Activated T-cell treated with anti-CD3 and anti-CD28 coated beads for 1 hour (primary cell): ENCODE measurements around the gene TNIP3.

Source experiments
- DNase-seq: peaks from one replicate; pipeline ENCODE4 v3.0.0-alpha.2; 2020; ENCODE audit warnings: low read depth

Gene TNIP3

DNA sequence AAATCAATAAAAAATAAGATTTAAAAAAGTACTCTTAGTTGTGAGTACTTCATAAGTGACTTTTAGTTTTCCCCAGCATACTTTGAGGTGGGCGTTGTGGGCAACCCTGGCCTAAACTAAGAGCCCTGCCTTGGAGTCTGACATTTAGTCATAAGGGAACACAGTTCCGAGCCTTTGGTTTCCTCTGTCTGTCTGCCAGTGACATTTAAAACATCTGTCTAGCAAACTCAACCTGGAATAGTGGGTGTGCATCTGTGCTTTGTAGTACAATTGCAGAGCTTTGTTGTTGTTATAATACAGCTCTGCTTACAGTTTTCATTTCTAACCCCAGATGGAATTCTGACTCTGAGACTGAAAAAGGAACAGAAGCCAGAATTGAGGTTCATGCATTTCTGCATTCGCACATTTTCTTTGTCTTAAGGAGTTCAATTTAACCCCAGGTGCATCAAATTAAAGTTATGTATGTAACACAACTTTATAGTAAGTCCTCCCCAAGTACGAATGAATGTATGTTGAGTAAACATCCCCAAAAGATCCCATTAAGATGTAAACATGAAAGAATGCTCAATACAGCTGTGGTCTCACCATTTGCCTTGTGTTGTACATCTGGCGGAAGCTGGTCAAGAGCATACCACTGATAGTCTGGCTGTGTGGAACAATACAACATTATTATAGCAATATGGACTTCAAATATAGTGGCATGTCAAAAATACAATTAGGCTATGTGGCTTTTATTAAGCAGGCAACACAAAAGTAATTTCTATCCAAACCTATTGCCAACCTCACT is 25.9 kb downstream of the TNIP3 start:
- DNase-seq: no peak

DNA sequence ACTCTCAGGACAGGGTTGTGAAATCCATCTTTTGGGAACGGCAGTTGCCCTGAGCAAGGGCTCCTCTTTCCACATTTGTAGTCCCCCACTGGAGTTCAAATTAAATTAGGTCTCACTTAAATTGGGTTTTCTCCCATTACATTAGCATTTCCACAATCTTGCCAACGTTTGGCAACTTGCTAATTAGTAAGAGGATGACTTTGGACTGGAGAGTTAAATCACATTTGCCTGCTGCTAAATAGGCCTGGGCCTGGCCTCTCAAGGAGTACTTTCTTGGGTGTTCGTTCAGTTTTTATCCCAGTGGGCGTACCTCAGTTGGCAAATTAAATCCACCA is 33.8 kb downstream of the TNIP3 start:
- DNase-seq: no peak

DNA sequence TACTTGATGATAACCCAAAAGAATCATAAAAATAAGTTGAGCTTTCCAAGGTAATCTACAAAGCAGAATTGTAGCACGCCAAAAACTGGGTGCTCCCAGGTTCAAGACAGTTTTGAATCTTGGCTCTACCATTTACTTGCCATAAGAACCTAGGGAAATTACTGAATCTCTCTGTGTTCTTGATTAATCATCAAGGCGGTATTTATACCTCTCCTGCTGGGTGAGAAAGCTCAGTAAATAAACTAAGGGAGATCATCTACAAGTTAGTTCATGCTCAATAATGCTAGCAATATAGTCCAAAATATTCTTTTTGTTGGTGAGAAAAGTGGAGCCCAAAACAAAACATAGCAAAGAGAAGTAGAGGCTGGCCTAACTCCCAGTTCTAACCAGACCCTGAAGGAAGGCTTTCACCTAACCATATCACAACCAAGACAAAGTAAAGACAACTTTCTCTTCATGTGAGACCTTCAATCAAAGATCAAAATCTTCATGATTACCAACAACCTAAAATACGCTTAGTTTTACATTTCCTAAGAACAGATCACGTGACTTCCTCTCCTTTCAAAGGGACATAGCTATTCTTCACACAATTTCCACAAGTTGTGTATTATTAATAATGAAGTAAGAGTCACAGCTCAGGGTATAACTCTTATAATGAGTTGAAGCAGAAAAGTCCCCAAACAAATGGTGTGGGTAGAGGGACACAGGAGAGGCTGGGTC is 34.4 kb downstream of the TNIP3 start:
- DNase-seq: no peak

DNA sequence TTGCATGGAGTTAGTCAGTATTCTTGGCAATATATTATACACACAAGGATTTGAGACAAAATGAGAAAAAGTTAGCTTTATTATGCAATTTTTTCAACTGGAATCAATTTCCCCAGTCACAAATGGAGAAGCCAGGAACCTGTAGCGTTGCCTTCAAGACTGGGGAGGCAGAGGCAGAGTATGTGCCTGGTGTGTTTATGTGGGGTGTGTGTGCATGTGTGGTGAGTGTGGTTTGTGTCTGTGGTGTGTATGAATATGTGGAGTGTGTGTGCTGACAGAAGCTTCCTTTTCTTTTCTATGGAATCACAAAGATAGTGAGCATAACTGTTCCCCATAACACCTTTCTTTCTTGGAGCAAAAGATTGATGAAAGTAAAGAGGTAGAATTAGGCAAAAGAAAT is 37.0 kb downstream of the TNIP3 start:
- DNase-seq: no peak

DNA sequence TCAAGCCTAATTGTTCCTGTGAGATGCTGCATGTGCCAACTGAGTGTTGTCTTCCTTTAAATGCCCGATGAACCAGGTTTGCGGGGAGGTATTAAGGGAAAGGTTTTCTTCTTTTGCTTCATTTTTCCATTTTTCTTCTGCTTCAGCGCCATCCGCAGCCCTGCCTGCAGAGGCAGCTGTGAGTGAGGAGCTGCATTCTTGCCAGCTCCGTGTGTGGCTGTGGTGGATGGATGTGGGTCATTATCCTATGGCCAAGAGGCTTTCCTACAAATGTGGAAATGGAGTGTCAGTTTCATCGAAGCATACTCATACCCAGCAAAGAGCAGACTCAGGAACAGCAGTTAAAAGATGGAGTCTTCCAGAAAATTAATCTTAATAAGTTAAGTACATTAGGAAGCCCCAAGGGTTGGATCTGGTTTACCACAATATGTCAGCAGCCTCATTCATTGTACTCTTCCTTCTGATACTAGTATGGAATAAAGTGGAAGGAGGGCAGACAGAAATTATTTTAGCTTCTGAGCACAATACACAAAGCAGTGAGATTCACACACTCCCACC is 37.6 kb downstream of the TNIP3 start:
- no peak for DNase-seq

DNA sequence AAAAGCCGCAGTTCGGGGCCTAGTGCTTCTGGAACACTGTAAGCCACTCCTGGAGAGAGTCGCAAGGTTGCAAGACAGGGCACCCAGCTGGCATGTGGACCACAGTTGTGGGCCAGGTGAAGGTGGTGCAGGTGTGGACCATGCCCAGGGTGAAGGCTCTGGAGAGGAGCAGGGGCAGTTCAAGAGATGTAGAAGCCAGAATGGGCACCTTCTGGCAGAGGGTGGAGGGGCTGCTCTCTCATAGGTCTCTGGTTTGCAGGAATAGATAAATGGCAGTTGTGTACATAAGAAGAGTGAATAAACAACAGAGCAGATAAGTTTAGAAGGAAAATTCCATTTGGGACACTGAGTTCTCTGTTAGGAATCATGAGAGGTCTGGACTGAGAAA is 38.6 kb downstream of the TNIP3 start:
- DNase-seq: no peak

DNA sequence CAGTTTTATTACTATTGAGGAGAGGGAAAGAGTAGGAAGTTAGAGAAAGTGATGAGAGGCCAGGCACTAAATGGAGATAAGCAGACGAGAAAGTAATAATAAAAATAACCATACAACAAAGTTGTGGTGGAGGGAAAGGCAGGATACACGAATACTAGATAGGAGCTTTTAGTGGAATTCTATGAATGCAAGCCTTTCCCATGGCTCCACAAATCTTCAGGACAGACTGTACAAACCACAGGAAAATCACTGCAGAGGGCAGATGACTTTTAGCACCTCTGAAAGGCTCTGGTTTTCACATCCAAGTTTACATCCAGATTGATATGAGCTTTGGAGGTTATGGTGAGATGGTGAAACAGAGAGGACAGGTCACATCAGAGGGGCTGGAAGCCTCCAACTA is 41.5 kb downstream of the TNIP3 start:
- DNase-seq: no peak

DNA sequence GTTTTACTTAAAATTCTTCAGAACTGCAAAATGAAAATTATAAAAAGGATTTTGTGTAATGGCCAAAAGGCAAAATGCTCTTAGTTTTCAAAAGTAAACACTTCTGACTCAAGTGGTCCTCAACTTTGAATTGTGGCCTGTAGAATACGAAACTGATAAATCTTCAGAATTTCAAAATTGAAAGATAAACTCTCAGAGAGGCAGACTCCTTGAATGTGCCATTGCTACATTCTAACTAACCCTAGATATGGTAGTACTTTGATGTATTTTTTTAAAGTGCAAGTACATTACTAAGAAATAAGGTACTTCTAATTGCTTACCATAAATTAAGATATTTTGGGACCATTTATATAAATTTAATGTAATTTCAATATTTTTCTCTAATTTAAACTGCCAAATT is 44.4 kb downstream of the TNIP3 start:
- DNase-seq: no peak

DNA sequence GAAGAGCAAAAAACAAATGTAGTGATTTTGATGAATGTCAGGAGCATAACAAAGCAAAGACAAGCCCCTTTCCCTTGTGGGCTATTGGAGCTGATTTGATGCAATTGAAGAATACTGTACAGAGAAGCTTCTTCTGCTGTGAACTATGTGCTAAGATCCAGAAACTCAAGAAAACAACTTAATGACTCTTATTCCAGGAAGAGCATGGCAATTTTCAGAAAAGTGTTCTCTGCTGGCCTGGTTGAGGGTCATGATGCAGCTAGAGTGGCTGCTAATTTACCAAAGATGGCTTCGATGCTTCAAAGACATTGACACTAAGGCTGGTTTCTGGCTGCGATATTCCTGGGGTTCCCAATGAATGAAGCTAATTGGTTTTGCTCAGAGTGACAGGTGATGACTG is 45.8 kb downstream of the TNIP3 start:
- no peak for DNase-seq

DNA sequence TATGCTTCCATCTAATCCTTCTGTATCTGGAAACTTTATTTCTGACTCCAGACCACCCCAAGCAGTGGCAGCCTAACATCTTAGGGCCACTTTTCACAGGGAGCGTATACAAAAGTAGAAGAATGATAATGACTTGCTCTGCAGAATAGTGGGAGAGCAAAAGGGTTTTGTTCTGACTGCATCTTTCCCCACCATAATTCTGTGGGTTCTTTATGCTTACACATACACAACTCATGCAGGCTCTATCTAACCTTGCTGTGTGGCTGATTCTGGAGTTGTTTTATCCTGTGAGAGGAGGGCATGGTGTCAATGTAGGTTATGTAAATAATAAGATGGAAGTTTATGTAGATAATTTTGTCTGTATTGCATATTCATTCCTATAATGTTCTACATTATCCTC is 49.4 kb downstream of the TNIP3 start:
- no peak for DNase-seq

DNA sequence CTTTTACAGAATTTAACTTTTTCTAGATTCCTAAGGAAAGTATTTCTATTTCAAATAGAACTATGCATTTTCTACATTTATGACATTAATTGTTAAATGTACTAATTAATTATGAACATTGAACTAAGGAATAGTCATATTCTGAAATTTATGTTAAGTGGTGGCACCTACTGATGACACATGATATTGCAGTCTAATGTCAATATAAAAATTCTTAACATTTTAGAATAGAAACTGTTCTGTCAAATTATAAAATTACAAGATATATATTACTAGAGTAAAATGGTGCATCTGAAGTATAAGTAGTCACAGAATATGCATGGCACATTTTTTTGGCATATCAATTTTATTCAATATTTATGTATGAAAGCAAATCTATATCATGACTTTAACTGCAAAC is 51.6 kb downstream of the TNIP3 start:
- DNase-seq: no peak

DNA sequence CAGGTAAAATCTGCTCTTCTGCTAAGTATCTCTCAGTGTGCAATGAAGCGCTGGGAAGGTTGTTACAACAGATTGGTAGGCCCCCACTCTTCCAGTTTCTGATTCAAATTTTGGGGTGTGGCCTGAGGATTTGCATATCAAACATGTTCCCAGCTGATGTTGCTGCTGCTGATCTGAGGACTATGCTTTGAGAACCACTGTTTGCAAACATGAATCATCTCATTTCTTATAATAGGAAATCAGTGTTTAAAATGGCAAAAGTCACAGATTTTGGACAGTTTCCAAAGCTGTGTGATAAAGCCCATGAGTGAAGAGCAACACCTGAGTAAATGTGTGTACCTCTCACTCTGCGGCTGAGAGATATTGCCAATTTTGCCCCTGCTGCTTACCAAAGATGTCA is 55.6 kb downstream of the TNIP3 start:
- DNase-seq: no peak

DNA sequence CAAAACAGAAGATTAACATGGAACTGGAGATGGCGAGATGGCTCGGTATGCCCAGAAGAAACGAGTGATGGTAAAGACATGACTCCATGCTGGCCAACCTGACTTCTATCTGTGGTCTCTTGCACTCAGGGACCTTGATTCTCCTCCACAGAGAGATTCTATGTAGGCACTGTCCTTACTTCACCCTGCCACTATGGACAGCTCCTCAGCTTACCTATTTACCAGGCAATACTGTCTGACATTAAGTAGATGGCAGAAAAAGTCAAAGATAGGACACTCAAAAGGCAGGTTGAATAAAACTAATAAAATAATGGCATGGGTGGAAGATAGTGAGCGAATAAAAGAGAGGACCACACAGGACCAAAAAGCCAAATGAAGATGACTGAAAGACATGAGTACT is 56.6 kb downstream of the TNIP3 start:
- DNase-seq: no peak

DNA sequence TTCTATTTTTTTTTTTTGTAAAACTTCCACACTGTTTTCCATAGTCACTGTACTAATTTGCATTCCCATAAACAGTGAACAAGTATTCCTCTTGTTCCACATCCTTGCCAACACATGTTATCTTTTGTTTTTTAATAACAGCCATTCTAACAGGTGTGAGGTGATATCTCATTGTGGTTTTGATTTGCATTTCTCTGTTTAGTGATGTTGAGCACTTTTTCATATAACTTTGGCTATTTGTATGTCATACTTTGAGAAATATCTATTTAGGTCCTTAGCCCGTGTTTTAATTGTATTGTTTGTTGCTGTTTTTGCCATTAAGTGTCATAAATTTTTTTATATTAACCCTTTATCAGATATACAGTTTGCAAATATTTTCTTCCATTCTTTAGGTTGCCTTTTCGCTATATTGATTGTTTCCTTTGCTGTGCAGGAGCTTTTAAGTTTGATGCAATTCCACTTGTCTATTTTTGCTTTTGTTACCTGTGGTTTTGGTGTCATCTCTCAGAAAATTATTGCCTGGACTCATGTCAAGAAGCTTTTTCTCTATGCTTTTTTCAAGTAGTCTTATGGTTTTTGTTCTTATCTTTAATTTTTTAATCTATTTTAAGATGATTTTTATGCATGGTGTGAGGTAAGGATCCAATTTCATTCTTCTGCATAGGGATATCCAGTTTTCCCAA is 63.9 kb downstream of the TNIP3 start:
- no peak for DNase-seq

DNA sequence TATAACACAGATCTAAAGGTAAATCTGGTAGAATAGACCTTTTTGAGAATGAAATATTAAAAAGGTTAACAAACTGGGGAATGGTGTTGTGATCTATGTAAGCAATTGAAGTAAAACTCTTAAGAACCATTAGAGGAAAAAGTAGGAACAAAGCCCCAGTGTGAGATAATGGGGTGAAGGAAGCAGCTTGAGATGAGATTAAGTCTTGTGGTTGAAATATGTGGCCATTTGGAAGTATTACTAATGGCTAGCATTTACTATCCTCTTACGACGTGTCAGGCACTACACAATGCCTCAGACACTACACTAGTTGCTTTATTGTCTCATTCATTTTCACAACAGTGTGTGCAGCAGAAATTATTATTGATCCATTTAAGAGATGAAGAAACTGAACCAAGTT is 65.9 kb downstream of the TNIP3 start:
- DNase-seq: no peak

DNA sequence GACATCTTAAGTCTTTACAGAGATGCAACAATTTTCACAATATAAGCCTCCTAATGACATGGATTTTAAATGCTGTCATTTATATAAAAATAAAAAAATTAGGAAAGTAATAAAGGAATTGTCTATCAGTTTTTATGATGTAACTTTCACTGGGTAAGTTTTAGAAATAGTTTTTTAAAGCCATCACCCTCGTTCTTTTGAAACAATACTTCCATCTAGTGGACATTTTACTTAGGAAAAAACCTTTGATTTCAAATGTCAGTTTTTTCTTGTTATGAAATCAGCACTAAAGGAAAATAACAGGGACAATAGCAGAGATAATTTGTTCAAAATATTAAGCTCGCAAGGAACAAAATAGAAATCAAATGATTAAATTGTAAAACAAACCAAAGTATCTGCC is 67.5 kb downstream of the TNIP3 start:
- DNase-seq: no peak

DNA sequence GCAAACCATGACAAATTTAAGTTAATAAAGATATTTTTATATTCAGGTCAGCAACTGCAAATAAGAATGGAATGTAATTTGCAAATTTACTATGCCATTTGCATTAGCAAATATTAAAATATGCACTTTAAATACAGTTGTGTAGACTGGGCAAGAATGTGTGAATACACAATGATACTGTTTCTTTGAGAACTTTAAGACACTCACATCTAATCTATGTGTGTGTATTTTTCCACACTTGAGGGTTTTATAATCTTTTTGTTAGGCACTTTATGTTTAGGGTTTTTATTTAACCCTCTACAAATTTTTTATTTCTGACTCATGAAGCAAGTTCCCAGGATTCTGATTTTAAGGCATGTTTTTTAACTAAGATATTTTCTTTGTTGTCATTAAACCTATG is 67.9 kb downstream of the TNIP3 start:
- DNase-seq: no peak

DNA sequence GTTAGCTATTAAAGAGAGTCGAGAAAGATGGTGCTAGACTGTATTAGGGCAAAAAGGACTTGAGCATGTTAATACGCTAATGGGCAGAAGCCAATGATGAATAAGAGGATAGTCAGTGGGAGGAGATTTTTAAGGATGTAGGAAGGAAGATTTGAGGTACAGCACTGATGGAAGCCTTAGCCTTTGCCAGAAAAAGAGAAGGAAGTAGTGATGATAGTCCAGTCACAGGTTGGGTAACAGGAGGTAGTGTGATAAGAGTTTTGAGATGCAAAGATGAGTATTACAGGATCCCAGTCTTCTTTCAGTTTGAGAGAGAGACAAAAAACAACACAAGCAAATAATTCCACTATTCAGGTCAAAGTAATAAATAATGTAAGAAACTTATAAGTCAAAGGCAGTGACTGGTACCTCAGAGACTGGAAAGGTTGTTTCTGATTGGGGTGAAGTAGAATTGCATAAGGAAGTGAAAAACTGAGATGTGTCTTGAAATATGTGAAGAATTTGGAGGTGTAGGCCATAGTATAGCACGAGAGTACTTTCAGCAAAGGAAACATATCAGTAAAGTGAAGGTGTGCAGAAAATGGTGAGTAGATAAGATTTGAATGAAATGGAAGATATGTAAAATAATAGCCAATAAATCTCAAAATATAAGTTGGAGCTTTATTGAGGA is 69.7 kb downstream of the TNIP3 start:
- DNase-seq: no peak

DNA sequence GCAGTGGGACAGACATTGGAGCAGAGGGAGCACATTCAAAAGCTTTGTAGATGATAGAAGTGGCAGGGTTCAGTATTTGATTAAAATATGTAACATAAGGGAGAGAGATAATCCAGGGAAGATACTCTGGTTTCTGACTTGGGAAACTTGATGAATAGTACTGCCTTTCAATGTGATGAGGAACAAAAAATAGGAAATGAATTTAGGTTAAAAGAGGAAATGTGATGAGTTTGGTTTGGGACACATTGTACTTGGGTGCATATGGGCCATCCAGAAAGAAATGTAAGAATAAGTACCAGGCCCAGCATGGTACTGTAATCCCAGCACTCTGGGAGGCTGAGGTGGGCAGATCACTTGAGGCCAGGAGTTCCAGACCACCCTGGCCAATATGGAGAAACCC is 70.9 kb downstream of the TNIP3 start:
- no peak for DNase-seq

DNA sequence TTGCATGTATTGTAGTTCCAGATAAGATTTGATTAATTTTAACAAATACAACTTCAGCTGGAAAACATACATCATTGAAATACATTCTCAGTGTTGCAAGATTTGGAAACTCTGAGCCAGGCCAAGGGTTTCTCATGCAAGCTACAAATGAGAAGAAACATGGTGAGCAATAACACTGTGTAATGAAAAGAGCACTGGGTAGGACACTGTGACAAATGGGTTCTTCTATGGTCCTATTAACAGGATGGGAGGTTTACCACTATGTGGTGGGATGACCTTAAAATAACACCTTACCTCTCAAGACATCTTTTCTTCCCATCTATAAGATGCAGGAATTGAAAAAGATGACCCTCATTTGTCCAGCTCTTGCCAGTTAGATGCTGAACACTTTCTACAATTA is 72.2 kb downstream of the TNIP3 start:
- no peak for DNase-seq

DNA sequence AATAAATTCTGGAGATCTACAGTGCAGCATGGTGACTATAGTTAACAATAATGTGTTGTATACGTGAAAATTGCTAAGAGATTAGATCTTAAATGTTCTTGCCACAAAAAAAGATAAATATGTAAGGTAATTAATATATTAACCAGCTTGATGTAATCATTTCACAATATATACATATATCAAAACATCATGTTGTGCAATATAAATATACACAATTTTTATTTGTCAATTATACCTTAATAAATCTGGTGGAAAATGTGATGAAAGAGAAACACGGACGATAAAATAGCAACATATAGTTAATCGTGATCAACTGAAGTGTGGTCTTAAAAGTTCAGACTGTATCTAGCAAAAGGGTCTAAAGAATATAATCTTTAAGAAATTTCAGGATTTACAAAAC is 75.3 kb downstream of the TNIP3 start:
- DNase-seq: no peak
